Smooth muscle cell (in vitro differentiated cells): Measurements from ENCODE around the gene SPHKAP. TPM values are rescaled to one million over a fixed set of nuclear protein-coding genes. Genes with fewer than 3 reads are reported as not detected.

ENCODE experiments used
- DNase-seq: peaks from one replicate; lab custom pipeline; 2025; ENCODE audit not compliant: unreplicated experiment; lab: John Stamatoyannopoulos, UW
- H2AFZ ChIP-seq: fragments of 200-600 bp; sonication (generic); 2 replicates; pipeline ENCODE4 v1.6.0; 2016; ENCODE audit warnings: antibody characterized with exemption, low read depth, mild to moderate bottlenecking
- H3F3A ChIP-seq: fragments of 200-600 bp; sonication (generic); 2 replicates; pipeline ENCODE4 v1.6.0; 2017; ENCODE audit warnings: antibody characterized with exemption, low read depth
- H3K27ac ChIP-seq: fragments of 200-600 bp; sonication (generic); 2 replicates; pipeline ENCODE4 v1.5.1; 2016; ENCODE audit warnings: low read depth, mild to moderate bottlenecking
- H3K27me3 ChIP-seq: fragments of 200-600 bp; sonication (generic); 2 replicates; pipeline ENCODE4 v1.6.1; 2016; ENCODE audit warnings: low read depth, mild to moderate bottlenecking
- H3K36me3 ChIP-seq: fragments of 200-600 bp; sonication (generic); 2 replicates; pipeline ENCODE4 v1.5.1; 2016; ENCODE audit warnings: low read depth
- H3K4me1 ChIP-seq: fragments of 200-600 bp; sonication (generic); 2 replicates; pipeline ENCODE4 v1.5.1; 2016; ENCODE audit warnings: low read depth
- H3K4me2 ChIP-seq: fragments of 200-600 bp; sonication (generic); 2 replicates; pipeline ENCODE4 v1.6.0; 2016; ENCODE audit warnings: mild to moderate bottlenecking
- H3K4me3 ChIP-seq: fragments of 200-600 bp; sonication (generic); 2 replicates; pipeline ENCODE4 v1.5.1; 2016; ENCODE audit warnings: mild to moderate bottlenecking
- H3K79me2 ChIP-seq: fragments of 200-600 bp; sonication (generic); 2 replicates; pipeline ENCODE4 v1.6.0; 2016; ENCODE audit warnings: low read depth, mild to moderate bottlenecking
- H3K9ac ChIP-seq: fragments of 200-600 bp; sonication (generic); 2 replicates; pipeline ENCODE4 v1.6.0; 2016; ENCODE audit warnings: low read depth
- H3K9me3 ChIP-seq: fragments of 200-600 bp; sonication (generic); replicated peaks from 2 replicates; pipeline ENCODE4 v1.5.1; 2016; ENCODE audit warnings: low read depth
- H4K20me1 ChIP-seq: fragments of 200-600 bp; sonication (generic); 2 replicates; pipeline ENCODE4 v1.6.0; 2016; ENCODE audit warnings: low read depth
- WGBS: methylation state at CpG from one replicate; pipeline ENCODE4 v1.1.7; 2016; ENCODE audit warnings: low lambda C conversion rate; 5-methylcytosine and 5-hydroxymethylcytosine counted together
- polyA plus RNA-seq: library from polyadenylated mRNA; unstranded; fragments of >200 nt; fragmentation: Nextera tagmentation; extraction: Ambion mirVana; gene quantifications from 2 replicates; pipeline ENCODE4 v1.2.1, GENCODE V29; 2016
- total RNA-seq: library from RNA; depleted of rRNA; stranded (reverse); fragments of >200 nt; gene quantifications from 2 replicates; pipeline ENCODE4 v1.2.3, GENCODE V29; 2014
- TF ChIP-seq, protein P1 (sequence below): fragments of 200-600 bp; sonication (generic); IDR thresholded peaks from 2 replicates; pipeline ENCODE4 v1.5.1; 2017; ENCODE audit warnings: borderline replicate concordance, mild to moderate bottlenecking, antibody characterized with exemption; ENCODE audit not compliant: insufficient read depth, poor library complexity, severe bottlenecking

Gene SPHKAP
- total and polyA plus RNA-seq, 2 experiments from 2014 or later: not detected

DNA sequence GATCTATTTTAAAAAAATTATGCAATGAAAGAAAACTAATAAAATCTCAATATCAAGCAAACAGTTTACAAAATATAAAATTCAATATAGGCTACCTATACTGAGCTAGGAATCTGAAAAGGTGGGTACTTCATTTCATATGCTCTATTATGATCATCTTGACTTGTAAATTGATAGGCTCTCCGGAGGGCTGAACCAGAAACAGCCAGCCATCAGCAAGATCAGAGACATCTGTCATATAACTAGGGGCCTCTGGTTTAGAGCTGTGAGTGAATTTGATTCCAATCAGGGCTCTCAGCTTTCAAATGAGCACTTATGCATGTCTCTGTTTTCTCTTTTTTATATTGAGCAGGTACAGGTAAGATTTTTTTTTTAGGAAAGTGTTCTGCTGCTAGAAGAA, 114.2 kb downstream of the SPHKAP start:
- H3K4me1 ChIP-seq: no peaks in the 10 kb centered on the region
- no peaks in the 10 kb centered on the region for H3K9me3 ChIP-seq
- peaks cover 4% of the 10 kb centered on the region for H3K27me3 ChIP-seq
- no peaks in the 10 kb centered on the region for H3K79me2 ChIP-seq
- no peak overlapping the region for H3K4me3 ChIP-seq
- no peaks in the 10 kb centered on the region for H3F3A ChIP-seq
- H2AFZ ChIP-seq: no peak overlapping the region
- no peak overlapping the region for H3K4me2 ChIP-seq
- H3K9ac ChIP-seq: no peak overlapping the region
- no peak overlapping the region for H3K27ac ChIP-seq
- TF ChIP-seq, protein P1, sequence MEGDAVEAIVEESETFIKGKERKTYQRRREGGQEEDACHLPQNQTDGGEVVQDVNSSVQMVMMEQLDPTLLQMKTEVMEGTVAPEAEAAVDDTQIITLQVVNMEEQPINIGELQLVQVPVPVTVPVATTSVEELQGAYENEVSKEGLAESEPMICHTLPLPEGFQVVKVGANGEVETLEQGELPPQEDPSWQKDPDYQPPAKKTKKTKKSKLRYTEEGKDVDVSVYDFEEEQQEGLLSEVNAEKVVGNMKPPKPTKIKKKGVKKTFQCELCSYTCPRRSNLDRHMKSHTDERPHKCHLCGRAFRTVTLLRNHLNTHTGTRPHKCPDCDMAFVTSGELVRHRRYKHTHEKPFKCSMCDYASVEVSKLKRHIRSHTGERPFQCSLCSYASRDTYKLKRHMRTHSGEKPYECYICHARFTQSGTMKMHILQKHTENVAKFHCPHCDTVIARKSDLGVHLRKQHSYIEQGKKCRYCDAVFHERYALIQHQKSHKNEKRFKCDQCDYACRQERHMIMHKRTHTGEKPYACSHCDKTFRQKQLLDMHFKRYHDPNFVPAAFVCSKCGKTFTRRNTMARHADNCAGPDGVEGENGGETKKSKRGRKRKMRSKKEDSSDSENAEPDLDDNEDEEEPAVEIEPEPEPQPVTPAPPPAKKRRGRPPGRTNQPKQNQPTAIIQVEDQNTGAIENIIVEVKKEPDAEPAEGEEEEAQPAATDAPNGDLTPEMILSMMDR: no peak
- no peak for DNase-seq
- H3K36me3 ChIP-seq: no peaks in the 10 kb centered on the region
- no peaks in the 10 kb centered on the region for H4K20me1 ChIP-seq
- 59% methylated on average over 1 of the region's 1 CpG for WGBS

DNA sequence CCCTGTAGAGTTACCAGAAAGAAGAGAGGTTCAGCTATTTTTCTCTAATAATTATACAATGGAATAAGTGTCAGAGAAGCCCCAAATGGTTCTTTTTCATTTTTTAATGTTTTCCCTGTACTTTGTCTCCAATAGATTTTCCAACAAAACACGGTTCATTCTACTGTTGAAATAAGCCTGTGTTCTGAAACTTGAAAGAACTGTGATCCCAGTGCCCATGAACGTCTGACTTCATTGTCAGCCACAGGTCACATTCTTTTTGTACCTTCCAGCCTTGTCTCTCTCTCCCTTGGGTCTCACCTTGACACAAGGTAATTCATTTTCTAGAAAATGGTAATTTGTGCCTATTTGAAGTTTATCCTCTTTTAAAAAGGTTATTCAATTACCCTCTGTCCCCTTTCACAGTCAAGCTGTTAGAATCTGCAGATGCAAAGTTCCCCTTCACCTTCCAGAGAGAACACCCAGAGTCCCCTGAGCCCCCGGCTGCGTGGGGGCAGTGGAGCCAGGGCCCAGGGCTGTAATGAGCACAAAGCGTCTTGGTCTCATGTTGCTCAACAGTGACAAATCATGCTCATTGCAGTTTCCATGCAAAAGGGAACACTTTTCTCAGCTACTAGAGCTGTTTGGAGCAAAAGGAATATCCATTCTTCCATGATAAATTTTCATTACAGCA, 115.2 kb downstream of the SPHKAP start:
- H2AFZ ChIP-seq: no peak overlapping the region
- H4K20me1 ChIP-seq: no peaks in the 10 kb centered on the region
- no peaks in the 10 kb centered on the region for H3K79me2 ChIP-seq
- no peak overlapping the region for H3K27ac ChIP-seq
- DNase-seq: no peak
- H3F3A ChIP-seq: no peaks in the 10 kb centered on the region
- H3K9me3 ChIP-seq: no peaks in the 10 kb centered on the region
- 70% methylated on average over 5 of the region's 5 CpGs for WGBS
- peaks cover 4% of the 10 kb centered on the region for H3K27me3 ChIP-seq
- TF ChIP-seq, protein P1: no peak
- no peaks in the 10 kb centered on the region for H3K36me3 ChIP-seq
- no peaks in the 10 kb centered on the region for H3K4me1 ChIP-seq
- no peak overlapping the region for H3K4me2 ChIP-seq
- no peak overlapping the region for H3K9ac ChIP-seq
- no peak overlapping the region for H3K4me3 ChIP-seq

DNA sequence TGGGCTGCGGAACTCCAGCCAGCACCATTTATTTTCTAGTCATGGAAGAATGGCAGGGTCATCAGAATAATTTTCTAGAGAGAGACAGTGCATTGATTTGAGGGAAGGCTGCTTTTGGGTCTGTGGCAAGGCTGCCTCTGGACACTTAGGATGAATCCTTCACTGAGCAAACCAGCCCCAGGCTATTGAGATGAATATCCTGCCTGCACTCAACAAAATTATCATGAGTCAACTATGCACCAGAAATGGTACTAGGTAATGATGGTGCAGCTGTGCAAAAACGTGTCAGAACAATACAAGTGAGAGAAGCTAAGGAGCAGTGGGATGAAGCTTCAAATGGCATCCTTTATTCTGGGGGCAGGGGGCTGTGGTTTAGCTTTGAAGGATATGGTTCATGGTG, 115.8 kb downstream of the SPHKAP start:
- TF ChIP-seq, protein P1: no peak
- no peaks in the 10 kb centered on the region for H3F3A ChIP-seq
- no peak overlapping the region for H3K27ac ChIP-seq
- no peaks in the 10 kb centered on the region for H3K9me3 ChIP-seq
- H2AFZ ChIP-seq: no peak overlapping the region
- no peaks in the 10 kb centered on the region for H3K4me1 ChIP-seq
- 71% methylated on average over 2 of the region's 2 CpGs for WGBS
- no peaks in the 10 kb centered on the region for H3K36me3 ChIP-seq
- H3K4me3 ChIP-seq: no peak overlapping the region
- no peaks in the 10 kb centered on the region for H3K79me2 ChIP-seq
- DNase-seq: no peak
- no peak overlapping the region for H3K4me2 ChIP-seq
- H3K27me3 ChIP-seq: peaks cover 4% of the 10 kb centered on the region
- H3K9ac ChIP-seq: no peak overlapping the region
- H4K20me1 ChIP-seq: no peaks in the 10 kb centered on the region

DNA sequence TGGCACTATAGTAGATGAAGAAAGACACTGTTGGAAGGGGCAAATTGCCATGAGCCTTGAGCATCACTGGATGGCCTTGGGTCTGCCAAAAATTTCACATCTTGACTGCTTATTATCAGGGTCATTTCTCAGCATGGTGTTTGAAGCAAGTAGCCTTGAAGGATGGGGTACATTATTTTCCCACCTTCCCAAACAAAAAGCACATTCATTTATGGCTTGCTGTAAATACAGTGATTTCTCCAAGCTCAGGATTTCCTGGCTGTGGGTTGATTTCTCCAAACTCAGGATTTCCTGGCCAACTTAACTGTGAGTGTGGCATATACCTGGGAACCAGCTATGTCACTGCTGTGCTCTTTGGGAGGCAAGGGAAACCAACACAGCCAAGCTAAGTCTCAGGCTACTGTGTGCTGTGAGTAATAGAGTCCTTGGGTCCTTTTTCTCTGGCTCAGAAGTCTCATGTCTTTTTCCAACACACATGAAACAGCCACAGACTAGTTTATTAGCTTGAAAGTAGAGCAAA, 116.6 kb downstream of the SPHKAP start:
- H3K9me3 ChIP-seq: no peaks in the 10 kb centered on the region
- TF ChIP-seq, protein P1: no peak
- no peak overlapping the region for H3K27ac ChIP-seq
- H3K4me1 ChIP-seq: no peaks in the 10 kb centered on the region
- DNase-seq: no peak
- no peak overlapping the region for H3K4me2 ChIP-seq
- no peaks in the 10 kb centered on the region for H3K36me3 ChIP-seq
- no peaks in the 10 kb centered on the region for H3F3A ChIP-seq
- no peak overlapping the region for H3K4me3 ChIP-seq
- no peaks in the 10 kb centered on the region for H3K79me2 ChIP-seq
- no peak overlapping the region for H2AFZ ChIP-seq
- H4K20me1 ChIP-seq: no peaks in the 10 kb centered on the region
- H3K27me3 ChIP-seq: peaks cover 4% of the 10 kb centered on the region
- no peak overlapping the region for H3K9ac ChIP-seq
